AG04450 (cell line): Measurements from ENCODE around the gene SLC25A42. TPM values are rescaled to one million over a fixed set of nuclear protein-coding genes. Genes with fewer than 3 reads are reported as not detected.

Experiments
- CTCF ChIA-PET: fragments of 300-600, 350-600 bp; formaldehyde crosslinking; extraction: SDS; loops from one replicate; lab custom pipeline; 2022; ENCODE audit warnings: antibody characterized with exemption, inconsistent platforms; lab: Charles Lee
- POLR2A ChIA-PET: fragments of 350-600 bp; formaldehyde crosslinking; extraction: SDS; loops from one replicate; lab custom pipeline; 2021; ENCODE audit warnings: antibody characterized with exemption, inconsistent platforms; lab: Yijun Ruan, JAX
- DNase-seq: peaks from one replicate; pipeline ENCODE4 v3.0.0-alpha.2; 2011; ENCODE audit warnings: low read depth, low spot score
- H3K27ac ChIP-seq: one replicate; pipeline ENCODE4 v1.5.1; 2012; ENCODE audit warnings: low read depth, low read length, control low read depth
- H3K27me3 ChIP-seq: one replicate; pipeline ENCODE4 v1.6.0; 2012; ENCODE audit warnings: low read length; ENCODE audit not compliant: control insufficient read depth, insufficient read depth
- H3K4me3 ChIP-seq: 2 replicates; pipeline ENCODE4 v1.5.1; 2011; ENCODE audit warnings: mild to moderate bottlenecking, low read depth, low read length, control low read depth
- H3K9me3 ChIP-seq: 2 replicates; pipeline ENCODE4 v1.5.1; 2012; ENCODE audit warnings: low read length; ENCODE audit not compliant: control insufficient read depth, insufficient read depth
- CTCF ChIP-seq: IDR thresholded peaks from 2 replicates; pipeline ENCODE4 v1.5.1; 2011; ENCODE audit warnings: low read depth, low read length, control low read depth, inconsistent platforms
- polyA plus RNA-seq: library from polyadenylated mRNA; depleted of rRNA; stranded (reverse); fragments of >200 nt; gene quantifications from 2 replicates; pipeline ENCODE4 v1.2.3, GENCODE V29; 2011

SLC25A42 gene
- polyA plus RNA-seq, 1 experiment, result 3.7 TPM

- no peaks in the 10 kb centered on the region for H3K27me3 ChIP-seq
- no peak overlapping the region for H3K4me3 ChIP-seq
- no peak for DNase-seq
- no peaks in the 10 kb centered on the region for H3K9me3 ChIP-seq
- no peak overlapping the region for H3K27ac ChIP-seq
- TF ChIP-seq CTCF, result no peak
- CTCF ChIA-PET, result interaction anchor here (0.9 kb wide), 1 partner anchor 20 kb away, joined by 4 read pairs; no protein-coding TSS in a partner anchor
- POLR2A ChIA-PET, result no interaction called here
These were observed 10.5 kb downstream of the SLC25A42 start for GRCh38 chr19:19074196-19074882.

- CTCF ChIA-PET, result interaction anchor here (0.9 kb wide), 1 partner anchor 21 kb away, joined by 4 read pairs; no protein-coding TSS in a partner anchor
These were observed 11.3 kb downstream of the SLC25A42 start for GRCh38 chr19:19075126-19075525.

GRCh38 chr19:19076476-19076875, 12.7 kb downstream of the SLC25A42 start:
- Histone ChIP-seq H3K27ac (no peak overlapping the region), H3K4me3 (no peak overlapping the region), H3K27me3 (no peaks in the 10 kb centered on the region), H3K9me3 (no peaks in the 10 kb centered on the region)
- ChIA-PET POLR2A (no interaction called here), CTCF (interaction anchor here (0.5 to 0.6 kb wide), 2 partner anchors 13 to 1454 kb away, joined by 3 to 4 read pairs; no protein-coding TSS in a partner anchor)
- TF ChIP-seq CTCF, result no peak
- no peak for DNase-seq

More at GRCh38 chr19:19075126-19075525, 11.3 kb downstream of the SLC25A42 start:
- Histone ChIP-seq H3K4me3 (no peak overlapping the region), H3K27me3 (no peaks in the 10 kb centered on the region), H3K27ac (no peak overlapping the region), H3K9me3 (no peaks in the 10 kb centered on the region)
- POLR2A ChIA-PET, result no interaction called here
- DNase-seq, result no peak
- TF ChIP-seq CTCF, result no peak

- Histone ChIP-seq H3K9me3 (no peaks in the 10 kb centered on the region), H3K27me3 (no peaks in the 10 kb centered on the region), H3K27ac (no peak overlapping the region), H3K4me3 (no peak overlapping the region)
- CTCF ChIA-PET, result interaction anchor here (0.6 kb wide), 1 partner anchor 14 kb away, joined by 3 read pairs; no protein-coding TSS in a partner anchor
- DNase-seq, result no peak
- POLR2A ChIA-PET, result interaction anchor here (0.6 kb wide), 1 partner anchor 447 kb away, joined by 3 read pairs; no protein-coding TSS in a partner anchor
- TF ChIP-seq CTCF, result no peak
These were observed 13.3 kb downstream of the SLC25A42 start for GRCh38 chr19:19077103-19077502.

- DNase-seq, result no peak
- CTCF ChIA-PET, result no interaction called here
- TF ChIP-seq CTCF, result no peak
- no peaks in the 10 kb centered on the region for H3K27me3 ChIP-seq
- POLR2A ChIA-PET, result interaction anchor here (0.8 kb wide), 1 partner anchor 156 kb away, joined by 3 read pairs; no protein-coding TSS in a partner anchor
- H3K9me3 ChIP-seq, result no peaks in the 10 kb centered on the region
- H3K4me3 ChIP-seq, result no peak overlapping the region
- no peak overlapping the region for H3K27ac ChIP-seq
These were observed 15.0 kb downstream of the SLC25A42 start for GRCh38 chr19:19078801-19079200.
